H9 (cell line): ENCODE results near the gene ANKRD34A. TPM values are rescaled to one million over a fixed set of nuclear protein-coding genes. Genes with fewer than 3 reads are reported as not detected.

Source experiments
- DNase-seq: peaks from one replicate; pipeline ENCODE4 v3.0.0-alpha.2; 2017
- H2AFZ ChIP-seq: one replicate; pipeline ENCODE4 v1.6.1; 2013; ENCODE audit warnings: mild to moderate bottlenecking, low read length, control low read depth, moderate library complexity
- H2AK5ac ChIP-seq: 2 replicates; pipeline ENCODE4 v1.6.1; 2013; ENCODE audit warnings: low read length, control low read depth, mixed read lengths; ENCODE audit not compliant: insufficient read length
- H2BK120ac ChIP-seq: one replicate; pipeline ENCODE4 v1.6.1; 2013; ENCODE audit warnings: low read depth, mild to moderate bottlenecking, low read length, control low read depth, inconsistent platforms; ENCODE audit not compliant: poor library complexity, severe bottlenecking
- H2BK12ac ChIP-seq: 2 replicates; pipeline ENCODE4 v1.6.1; 2013; ENCODE audit warnings: low read length, control low read depth, mixed read lengths, low read depth; ENCODE audit not compliant: insufficient read length
- H2BK15ac ChIP-seq: 2 replicates; pipeline ENCODE4 v1.6.1; 2013; ENCODE audit warnings: low read depth, low read length, control low read depth
- H2BK20ac ChIP-seq: one replicate; pipeline ENCODE4 v1.6.1; 2013; ENCODE audit warnings: low read depth, mild to moderate bottlenecking, low read length, control low read depth, inconsistent platforms; ENCODE audit not compliant: poor library complexity, severe bottlenecking
- H2BK5ac ChIP-seq: 2 replicates; pipeline ENCODE4 v1.6.1; 2013; ENCODE audit warnings: low read length, control low read depth, mixed read lengths; ENCODE audit not compliant: insufficient read length
- H3K14ac ChIP-seq: 2 replicates; pipeline ENCODE4 v1.6.1; 2013; ENCODE audit warnings: low read length, control low read depth; ENCODE audit not compliant: insufficient read depth
- H3K18ac ChIP-seq: 2 replicates; pipeline ENCODE4 v1.6.1; 2013; ENCODE audit warnings: low read depth, mild to moderate bottlenecking, mixed read lengths, low read length, control low read depth; ENCODE audit not compliant: insufficient read length
- H3K23ac ChIP-seq: 2 replicates; pipeline ENCODE4 v1.6.1; 2013; ENCODE audit warnings: low read length, control low read depth, mixed read lengths, low read depth; ENCODE audit not compliant: insufficient read length
- H3K23me2 ChIP-seq: 2 replicates; pipeline ENCODE4 v1.6.1; 2013; ENCODE audit warnings: low read depth, mild to moderate bottlenecking, mixed read lengths, low read length, control low read depth; ENCODE audit not compliant: insufficient read length, poor library complexity, severe bottlenecking
- H3K27ac ChIP-seq: 2 replicates; pipeline ENCODE4 v1.5.1; 2013; ENCODE audit warnings: low read length, control low read depth, mixed read lengths, low read depth; ENCODE audit not compliant: insufficient read length
- H3K27me3 ChIP-seq: 2 replicates; pipeline ENCODE4 v1.6.1; 2013; ENCODE audit warnings: low read length, control low read depth, inconsistent platforms; ENCODE audit not compliant: insufficient read depth
- H3K4ac ChIP-seq: 2 replicates; pipeline ENCODE4 v1.6.1; 2013; ENCODE audit warnings: low read depth, mild to moderate bottlenecking, control low read depth, inconsistent platforms, low read length, moderate library complexity
- H3K4me1 ChIP-seq: 2 replicates; pipeline ENCODE4 v1.6.1; 2013; ENCODE audit warnings: low read length, control low read depth, inconsistent platforms; ENCODE audit not compliant: insufficient read depth
- H3K4me2 ChIP-seq: 2 replicates; pipeline ENCODE4 v1.6.1; 2013; ENCODE audit warnings: low read length, control low read depth, mixed read lengths; ENCODE audit not compliant: insufficient read length, insufficient read depth
- H3K56ac ChIP-seq: 2 replicates; pipeline ENCODE4 v1.6.1; 2013; ENCODE audit warnings: low read depth, mild to moderate bottlenecking, mixed read lengths, low read length, control low read depth; ENCODE audit not compliant: insufficient read length
- H3K79me1 ChIP-seq: 2 replicates; pipeline ENCODE4 v1.6.1; 2013; ENCODE audit warnings: low read depth, mild to moderate bottlenecking, moderate library complexity, low read length, control low read depth, inconsistent platforms; ENCODE audit not compliant: insufficient read depth, poor library complexity, severe bottlenecking
- H3K79me2 ChIP-seq: 2 replicates; pipeline ENCODE4 v1.6.1; 2013; ENCODE audit warnings: low read length, control low read depth, inconsistent platforms; ENCODE audit not compliant: insufficient read depth
- H3K9ac ChIP-seq: 2 replicates; pipeline ENCODE4 v1.6.1; 2013; ENCODE audit warnings: low read length, control low read depth, mixed read lengths; ENCODE audit not compliant: insufficient read length; ENCODE audit errors: extremely low read depth
- H3K9me3 ChIP-seq: one replicate; pipeline ENCODE4 v1.6.1; 2013; ENCODE audit warnings: low read depth, low read length, inconsistent platforms; ENCODE audit not compliant: control insufficient read depth
- H3T11ph ChIP-seq: one replicate; pipeline ENCODE4 v1.6.1; 2013; ENCODE audit warnings: mild to moderate bottlenecking, low read length, control low read depth, inconsistent platforms
- H4K20me1 ChIP-seq: one replicate; pipeline ENCODE4 v1.6.1; 2013; ENCODE audit not compliant: control insufficient read depth, insufficient read length, insufficient read depth
- H4K5ac ChIP-seq: 2 replicates; pipeline ENCODE4 v1.6.1; 2013; ENCODE audit warnings: low read depth, mild to moderate bottlenecking, mixed read lengths, low read length, control low read depth; ENCODE audit not compliant: insufficient read length
- H4K8ac ChIP-seq: replicated peaks from 2 replicates; pipeline ENCODE4 v1.6.1; 2013; ENCODE audit warnings: low read length, control low read depth, mixed read lengths, low read depth; ENCODE audit not compliant: insufficient read length
- H4K91ac ChIP-seq: 2 replicates; pipeline ENCODE4 v1.6.1; 2013; ENCODE audit warnings: low read depth, mild to moderate bottlenecking, moderate library complexity, mixed read lengths, low read length, control low read depth; ENCODE audit not compliant: insufficient read length
- H3K27ac Mint-ChIP-seq, 3 experiments: 2 replicates in 2 of 3; 3 replicates in 1 of 3; pipeline ENCODE4 v1.8.0; 2020 to 2021; ENCODE audit warnings: mixed read lengths in 3 of 3, mild to moderate bottlenecking in 1 of 3, moderate library complexity in 1 of 3
- H3K27me3 Mint-ChIP-seq: 2 replicates; pipeline ENCODE4 v1.8.0; 2021; ENCODE audit warnings: low read depth, mild to moderate bottlenecking, moderate library complexity, mixed read lengths
- H3K36me3 Mint-ChIP-seq, 3 experiments: 2 replicates in 2 of 3; 3 replicates in 1 of 3; pipeline ENCODE4 v1.8.0; 2020 to 2021; ENCODE audit warnings: low read depth in 3 of 3, mixed read lengths in 3 of 3; ENCODE audit not compliant: insufficient read depth in 1 of 3
- H3K4me1 Mint-ChIP-seq, 2 experiments: 2 replicates each; pipeline ENCODE4 v1.8.0; 2020; ENCODE audit warnings: mixed read lengths in 2 of 2
- H3K4me3 Mint-ChIP-seq, 2 experiments: 2 replicates in 1 of 2; 3 replicates in 1 of 2; pipeline ENCODE4 v1.8.0; 2020 to 2021; ENCODE audit warnings: mild to moderate bottlenecking in 2 of 2, mixed read lengths in 2 of 2, moderate library complexity in 1 of 2
- H3K9me3 Mint-ChIP-seq, 2 experiments: 2 replicates in 1 of 2; 3 replicates in 1 of 2; pipeline ENCODE4 v1.8.0; 2020; ENCODE audit warnings: mild to moderate bottlenecking in 2 of 2, mixed read lengths in 2 of 2, moderate library complexity in 1 of 2
- CTCF ChIP-seq: fragments of 200-600 bp; sonication (generic); conservative IDR thresholded peaks from 3 replicates; pipeline ENCODE4 v1.8.0; 2021; ENCODE audit warnings: antibody characterized with exemption, mild to moderate bottlenecking
- WGBS: extraction: QIAGEN DNeasy Blood & Tissue Kit; methylation state at CpG from one replicate; pipeline ENCODE4 v1.1.7; 2013; ENCODE audit warnings: missing lambda C conversion rate, low lambda C conversion rate, mixed read lengths; ENCODE audit not compliant: insufficient read length; ENCODE audit errors: extremely low coverage; 5-methylcytosine and 5-hydroxymethylcytosine counted together
- total RNA-seq: library from RNA; stranded (reverse); gene quantifications from 2 replicates; pipeline ENCODE4 v1.2.1, GENCODE V29; 2021

ANKRD34A gene
- total RNA-seq, 1 experiment from 2014 or later = 0.39 TPM

DNA sequence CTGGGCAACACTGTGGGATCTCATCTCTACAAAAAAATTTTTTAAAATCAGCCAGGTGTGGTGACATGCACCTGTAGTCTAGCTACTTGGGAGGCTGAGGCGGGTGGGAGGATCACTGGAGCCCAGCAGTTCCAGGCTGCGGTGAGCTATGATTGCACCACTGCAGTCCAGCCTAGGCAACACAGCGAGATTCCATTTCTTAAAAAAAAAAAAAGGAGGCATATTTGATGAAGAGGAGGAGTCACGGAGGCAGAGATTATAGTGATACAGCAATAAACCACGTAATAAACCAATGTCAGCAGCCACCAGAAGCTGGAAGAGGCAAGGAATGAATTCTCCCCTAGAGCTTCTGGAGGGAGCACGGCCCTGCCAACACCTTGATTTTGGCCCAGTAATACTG is 10.5 kb downstream of the ANKRD34A start:
- H2BK20ac ChIP-seq = no peak overlapping the region
- Mint-ChIP-seq H3K27me3 (peaks cover 30% of the 10 kb centered on the region), H3K27ac (no peak overlapping the region), H3K9me3 (no peaks in the 10 kb centered on the region), H3K4me3 (no peak overlapping the region), H3K4me1 (peaks cover 12 to 18% of the 10 kb centered on the region in 2 experiments), H3K36me3 (no peaks in the 10 kb centered on the region)
- H3K27ac ChIP-seq = no peak overlapping the region
- H4K20me1 ChIP-seq = no peaks in the 10 kb centered on the region
- H3K23me2 ChIP-seq = peaks cover 4% of the 10 kb centered on the region
- H3K4ac ChIP-seq = no peak overlapping the region
- no peak overlapping the region for H2AK5ac ChIP-seq
- H3K14ac ChIP-seq = no peak overlapping the region
- no peak overlapping the region for H4K8ac ChIP-seq
- no peak for TF ChIP-seq CTCF
- H3K18ac ChIP-seq = no peak overlapping the region
- H2BK5ac ChIP-seq = no peak overlapping the region
- H2AFZ ChIP-seq = no peak overlapping the region
- H2BK15ac ChIP-seq = no peak overlapping the region
- no CpG with 5 or more reads among the region's 6 CpGs for WGBS
- no peak overlapping the region for H2BK120ac ChIP-seq
- H3K9ac ChIP-seq = no peak overlapping the region
- no peak overlapping the region for H3T11ph ChIP-seq
- no peak overlapping the region for H2BK12ac ChIP-seq
- no peak overlapping the region for H4K5ac ChIP-seq
- no peak for DNase-seq
- H3K79me1 ChIP-seq = no peaks in the 10 kb centered on the region
- peaks cover 11% of the 10 kb centered on the region; the same call in 1 of the 2 replicates for H3K27me3 ChIP-seq
- H3K23ac ChIP-seq = no peak overlapping the region
- no peaks in the 10 kb centered on the region; the same call in 1 of the 2 replicates for H3K4me1 ChIP-seq
- H4K91ac ChIP-seq = no peak overlapping the region
- H3K56ac ChIP-seq = no peak overlapping the region
- no peaks in the 10 kb centered on the region for H3K79me2 ChIP-seq
- H3K9me3 ChIP-seq = no peaks in the 10 kb centered on the region
- H3K4me2 ChIP-seq = no peak overlapping the region
